Smooth muscle cell (in vitro differentiated cells): ENCODE measurements around the gene HLA-DPA1. TPM values are rescaled to one million over a fixed set of nuclear protein-coding genes. Genes with fewer than 3 reads are reported as not detected.

Experiments used
- DNase-seq: peaks from one replicate; lab custom pipeline; 2025; ENCODE audit not compliant: unreplicated experiment; lab: John Stamatoyannopoulos, UW
- H2AFZ ChIP-seq: fragments of 200-600 bp; sonication (generic); 2 replicates; pipeline ENCODE4 v1.6.0; 2016; ENCODE audit warnings: antibody characterized with exemption, low read depth, mild to moderate bottlenecking
- H3F3A ChIP-seq: fragments of 200-600 bp; sonication (generic); 2 replicates; pipeline ENCODE4 v1.6.0; 2017; ENCODE audit warnings: antibody characterized with exemption, low read depth
- H3K27ac ChIP-seq: fragments of 200-600 bp; sonication (generic); 2 replicates; pipeline ENCODE4 v1.5.1; 2016; ENCODE audit warnings: low read depth, mild to moderate bottlenecking
- H3K27me3 ChIP-seq: fragments of 200-600 bp; sonication (generic); 2 replicates; pipeline ENCODE4 v1.6.1; 2016; ENCODE audit warnings: low read depth, mild to moderate bottlenecking
- H3K36me3 ChIP-seq: fragments of 200-600 bp; sonication (generic); 2 replicates; pipeline ENCODE4 v1.5.1; 2016; ENCODE audit warnings: low read depth
- H3K4me1 ChIP-seq: fragments of 200-600 bp; sonication (generic); 2 replicates; pipeline ENCODE4 v1.5.1; 2016; ENCODE audit warnings: low read depth
- H3K4me2 ChIP-seq: fragments of 200-600 bp; sonication (generic); 2 replicates; pipeline ENCODE4 v1.6.0; 2016; ENCODE audit warnings: mild to moderate bottlenecking
- H3K4me3 ChIP-seq: fragments of 200-600 bp; sonication (generic); 2 replicates; pipeline ENCODE4 v1.5.1; 2016; ENCODE audit warnings: mild to moderate bottlenecking
- H3K79me2 ChIP-seq: fragments of 200-600 bp; sonication (generic); 2 replicates; pipeline ENCODE4 v1.6.0; 2016; ENCODE audit warnings: low read depth, mild to moderate bottlenecking
- H3K9ac ChIP-seq: fragments of 200-600 bp; sonication (generic); 2 replicates; pipeline ENCODE4 v1.6.0; 2016; ENCODE audit warnings: low read depth
- H3K9me3 ChIP-seq: fragments of 200-600 bp; sonication (generic); replicated peaks from 2 replicates; pipeline ENCODE4 v1.5.1; 2016; ENCODE audit warnings: low read depth
- H4K20me1 ChIP-seq: fragments of 200-600 bp; sonication (generic); 2 replicates; pipeline ENCODE4 v1.6.0; 2016; ENCODE audit warnings: low read depth
- WGBS: methylation state at CpG from one replicate; pipeline ENCODE4 v1.1.7; 2016; ENCODE audit warnings: low lambda C conversion rate; 5-methylcytosine and 5-hydroxymethylcytosine counted together
- polyA plus RNA-seq: library from polyadenylated mRNA; unstranded; fragments of >200 nt; fragmentation: Nextera tagmentation; extraction: Ambion mirVana; gene quantifications from 2 replicates; pipeline ENCODE4 v1.2.1, GENCODE V29; 2016
- total RNA-seq: library from RNA; depleted of rRNA; stranded (reverse); fragments of >200 nt; gene quantifications from 2 replicates; pipeline ENCODE4 v1.2.3, GENCODE V29; 2014
- TF ChIP-seq, protein P1 (sequence below): fragments of 200-600 bp; sonication (generic); IDR thresholded peaks from 2 replicates; pipeline ENCODE4 v1.5.1; 2017; ENCODE audit warnings: borderline replicate concordance, mild to moderate bottlenecking, antibody characterized with exemption; ENCODE audit not compliant: insufficient read depth, poor library complexity, severe bottlenecking

Gene HLA-DPA1
- total and polyA plus RNA-seq, 2 experiments from 2014 or later, result 1.1 to 1.3 TPM

DNA sequence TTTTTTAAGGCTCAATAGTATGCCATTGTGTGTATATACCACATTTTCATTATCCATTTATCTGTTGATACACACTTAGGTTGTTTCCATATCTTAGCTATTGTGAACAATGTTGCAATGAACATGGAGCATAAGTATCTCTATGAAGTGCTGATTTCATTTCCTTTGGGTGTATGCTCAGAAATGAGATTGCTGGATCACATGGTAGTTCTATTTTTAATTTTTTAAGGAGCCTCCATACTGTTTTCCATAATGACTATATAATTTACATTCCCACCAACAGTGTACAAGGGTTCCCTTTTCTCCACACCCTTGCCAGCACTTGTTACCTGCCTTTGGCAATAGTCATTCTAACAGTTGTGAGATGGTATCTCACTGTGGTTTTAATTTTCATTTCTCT is 48.9 kb downstream of the HLA-DPA1 start:
- Histone ChIP-seq H2AFZ (no peak overlapping the region), H3K79me2 (no peaks in the 10 kb centered on the region), H3K36me3 (no peaks in the 10 kb centered on the region), H4K20me1 (no peaks in the 10 kb centered on the region), H3F3A (no peaks in the 10 kb centered on the region), H3K4me2 (no peak overlapping the region), H3K9ac (no peak overlapping the region), H3K27me3 (peaks cover 17% of the 10 kb centered on the region), H3K9me3 (no peaks in the 10 kb centered on the region), H3K4me3 (no peak overlapping the region), H3K27ac (no peak overlapping the region), H3K4me1 (no peaks in the 10 kb centered on the region)
- DNase-seq, result no peak
- TF ChIP-seq, protein P1, sequence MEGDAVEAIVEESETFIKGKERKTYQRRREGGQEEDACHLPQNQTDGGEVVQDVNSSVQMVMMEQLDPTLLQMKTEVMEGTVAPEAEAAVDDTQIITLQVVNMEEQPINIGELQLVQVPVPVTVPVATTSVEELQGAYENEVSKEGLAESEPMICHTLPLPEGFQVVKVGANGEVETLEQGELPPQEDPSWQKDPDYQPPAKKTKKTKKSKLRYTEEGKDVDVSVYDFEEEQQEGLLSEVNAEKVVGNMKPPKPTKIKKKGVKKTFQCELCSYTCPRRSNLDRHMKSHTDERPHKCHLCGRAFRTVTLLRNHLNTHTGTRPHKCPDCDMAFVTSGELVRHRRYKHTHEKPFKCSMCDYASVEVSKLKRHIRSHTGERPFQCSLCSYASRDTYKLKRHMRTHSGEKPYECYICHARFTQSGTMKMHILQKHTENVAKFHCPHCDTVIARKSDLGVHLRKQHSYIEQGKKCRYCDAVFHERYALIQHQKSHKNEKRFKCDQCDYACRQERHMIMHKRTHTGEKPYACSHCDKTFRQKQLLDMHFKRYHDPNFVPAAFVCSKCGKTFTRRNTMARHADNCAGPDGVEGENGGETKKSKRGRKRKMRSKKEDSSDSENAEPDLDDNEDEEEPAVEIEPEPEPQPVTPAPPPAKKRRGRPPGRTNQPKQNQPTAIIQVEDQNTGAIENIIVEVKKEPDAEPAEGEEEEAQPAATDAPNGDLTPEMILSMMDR, result no peak

DNA sequence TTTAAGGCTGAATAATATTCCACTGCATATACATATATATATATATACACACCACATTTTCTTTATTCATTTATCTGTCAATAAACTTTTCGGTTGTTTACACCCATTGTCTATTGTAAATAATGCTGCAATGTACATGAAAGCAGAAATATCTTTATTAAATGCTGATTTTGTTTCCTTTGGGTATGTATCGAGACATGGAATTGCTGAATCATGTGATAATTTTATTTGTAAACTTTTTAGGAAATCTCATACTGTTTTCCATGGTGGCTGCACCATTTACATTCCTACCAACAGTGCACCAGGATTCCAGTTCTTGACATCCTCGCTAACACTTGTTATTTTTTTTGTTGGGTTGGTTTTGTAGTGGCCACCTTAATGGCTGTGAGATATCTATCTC is 49.9 kb downstream of the HLA-DPA1 start:
- Histone ChIP-seq H3K36me3 (no peaks in the 10 kb centered on the region), H3K4me2 (no peak overlapping the region), H3K4me1 (no peaks in the 10 kb centered on the region), H3K27ac (no peak overlapping the region), H4K20me1 (no peaks in the 10 kb centered on the region), H3K9me3 (no peaks in the 10 kb centered on the region), H3K27me3 (peaks cover 17% of the 10 kb centered on the region), H3F3A (no peaks in the 10 kb centered on the region), H2AFZ (no peak overlapping the region), H3K4me3 (no peak overlapping the region), H3K9ac (no peak overlapping the region), H3K79me2 (no peaks in the 10 kb centered on the region)
- WGBS, result 57% methylated on average over 3 of the region's 3 CpGs
- TF ChIP-seq, protein P1, result no peak
- DNase-seq, result no peak

DNA sequence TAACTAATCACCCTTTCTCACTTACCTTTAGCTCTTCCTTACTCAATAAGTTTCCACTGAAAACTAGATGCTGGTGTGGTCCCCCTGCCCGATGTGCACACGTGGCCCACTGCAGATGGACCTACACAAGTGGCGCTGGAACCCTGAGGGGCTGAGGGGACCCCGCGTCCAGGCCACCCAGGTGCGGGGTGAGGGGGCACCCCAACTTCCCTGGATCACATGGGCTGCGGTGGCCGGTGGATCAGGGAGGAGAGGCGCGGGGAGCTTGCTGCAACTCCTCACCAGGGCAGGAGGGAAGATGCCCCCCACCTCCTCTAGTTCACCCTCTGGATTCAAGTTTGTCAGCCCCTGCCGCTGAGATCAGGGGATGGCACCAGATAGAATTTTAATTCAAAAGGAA is 51.5 kb downstream of the HLA-DPA1 start:
- 96% methylated on average over 11 of the region's 11 CpGs for WGBS
- H3K4me2 ChIP-seq, result no peak overlapping the region

DNA sequence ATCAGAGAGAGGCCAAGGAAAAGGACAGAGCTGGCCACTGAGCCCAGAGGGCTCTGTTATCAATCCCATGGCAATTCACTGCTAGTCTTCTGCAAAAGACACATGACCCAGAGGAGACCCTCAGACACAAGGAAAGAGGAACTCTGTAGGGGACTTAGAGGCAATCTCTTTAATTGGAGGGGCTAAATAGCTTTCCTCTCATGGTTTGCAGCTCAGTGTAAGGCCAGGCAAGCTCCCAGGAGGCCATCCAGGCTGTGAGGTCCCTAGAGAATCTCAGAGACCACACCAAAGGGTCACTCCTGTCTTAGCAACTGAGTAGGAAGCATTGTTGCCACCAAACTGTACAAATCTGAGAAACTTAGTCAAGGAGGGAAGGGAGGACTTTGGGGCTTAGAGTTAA is 54.1 kb downstream of the HLA-DPA1 start:
- TF ChIP-seq, protein P1, result no peak
- Histone ChIP-seq H3K9ac (no peak overlapping the region), H3K27ac (no peak overlapping the region), H4K20me1 (no peaks in the 10 kb centered on the region), H3K36me3 (no peaks in the 10 kb centered on the region), H3F3A (no peaks in the 10 kb centered on the region), H3K9me3 (no peaks in the 10 kb centered on the region), H3K4me1 (no peaks in the 10 kb centered on the region), H3K4me3 (peak overlapping the region; percentile 24), H3K27me3 (no peaks in the 10 kb centered on the region), H3K79me2 (no peaks in the 10 kb centered on the region), H2AFZ (peak overlapping the region; percentile 88), H3K4me2 (peak overlapping the region; percentile 76)
- no peak for DNase-seq

More for the DNA sequence above, 51.5 kb downstream of the HLA-DPA1 start:
- DNase-seq, result no peak
- H3K9me3 ChIP-seq, result no peaks in the 10 kb centered on the region
- no peaks in the 10 kb centered on the region for H4K20me1 ChIP-seq
- TF ChIP-seq, protein P1, result no peak
- no peaks in the 10 kb centered on the region for H3K4me1 ChIP-seq
- peaks cover 17% of the 10 kb centered on the region for H3K27me3 ChIP-seq
- H3K36me3 ChIP-seq, result no peaks in the 10 kb centered on the region
- H2AFZ ChIP-seq, result no peak overlapping the region
- no peaks in the 10 kb centered on the region for H3F3A ChIP-seq
- no peaks in the 10 kb centered on the region for H3K79me2 ChIP-seq
- H3K27ac ChIP-seq, result no peak overlapping the region
- no peak overlapping the region for H3K4me3 ChIP-seq
- no peak overlapping the region for H3K9ac ChIP-seq
